HCT116 (cell line): ENCODE data around the gene AKAP1. TPM values are rescaled to one million over a fixed set of nuclear protein-coding genes. Genes with fewer than 3 reads are reported as not detected.

Experiments used
- ATAC-seq: fragments of 200-7000 bp; cut with Tn5 transposase; 2 replicates; pipeline ENCODE4 v1.9.1; 2020; ENCODE audit warnings: mild to moderate bottlenecking, moderate library complexity
- Bru-seq: library from RNA; stranded (reverse); fragments of 400-500 nt; gene quantifications from one replicate; lab custom pipeline; 2021; lab: Mats Ljungman, UMichigan
- BruChase-seq, 2 experiments: library from RNA; stranded (reverse); fragments of 400-500 nt; gene quantifications; one replicate each; lab custom pipeline; 2021; lab: Mats Ljungman, UMichigan
- BruUV-seq: library from RNA; stranded (reverse); fragments of 400-500 nt; replicated peaks from 2 replicates; lab custom pipeline; 2021; lab: Mats Ljungman, UMichigan
- CTCF ChIA-PET: fragments of 300-600 bp; sonication (Branson Sonifier 250); formaldehyde crosslinking; loops from one replicate; lab custom pipeline; 2021; ENCODE audit warnings: antibody characterized with exemption; lab: Charles Lee
- POLR2A ChIA-PET: fragments of 300-600, 350-600 bp; sonication (Branson Sonifier 250); formaldehyde crosslinking; loops from one replicate; lab custom pipeline; 2021; ENCODE audit warnings: antibody characterized with exemption; lab: Charles Lee
- RAD21 ChIA-PET, 2 experiments: fragments of 300-600 bp; sonication (Branson Sonifier 250); formaldehyde crosslinking; loops; one replicate each; lab custom pipeline; 2023; ENCODE audit warnings: low total read pairs in 2 of 2; ENCODE audit not compliant: uncharacterized antibody in 2 of 2, unreplicated experiment in 2 of 2, low non-redundant PET in 1 of 2; lab: Charles Lee
- DNase-seq: peaks from one replicate; pipeline ENCODE4 v3.0.0-alpha.2; 2010; ENCODE audit warnings: low read depth, low spot score
- H2AFZ ChIP-seq: fragments of 200-600 bp; shearing (Covaris generic), sonication (generic); 2 replicates; pipeline ENCODE4 v1.6.1; 2017; ENCODE audit warnings: low read depth, mixed run types, mixed read lengths, antibody characterized with exemption, low read length; ENCODE audit not compliant: poor library complexity, severe bottlenecking
- H3K27ac ChIP-seq: 2 replicates; pipeline ENCODE4 v1.5.1; 2012; ENCODE audit warnings: low read depth, low read length
- H3K27me3 ChIP-seq: fragments of 200-600 bp; sonication (generic); 2 replicates; pipeline ENCODE4 v1.6.1; 2016; ENCODE audit warnings: mixed run types, low read length, mixed read lengths; ENCODE audit not compliant: insufficient read depth
- H3K36me3 ChIP-seq, 2 experiments: fragments of 200-500 bp in 1 of 2; fragments of 200-600 bp in 1 of 2; sonication (Bioruptor generic) in 1 of 2; sonication (generic) in 1 of 2; 2 replicates each; pipeline versions ENCODE4 v1.5.1 to v1.6.1; 2014 to 2016; ENCODE audit warnings: low read length in 2 of 2, inconsistent platforms in 1 of 2, mixed read lengths in 1 of 2, mixed run types in 1 of 2; ENCODE audit not compliant: insufficient read depth in 2 of 2, control insufficient read depth in 1 of 2
- H3K4me1 ChIP-seq, 2 experiments: fragments of 200-600 bp in 1 of 2; sonication (generic) in 1 of 2; 2 replicates each; pipeline versions ENCODE4 v1.5.1 to v1.6.1; 2012 to 2017; ENCODE audit warnings: low read length in 2 of 2, inconsistent platforms in 1 of 2, mild to moderate bottlenecking in 1 of 2, mixed read lengths in 1 of 2, mixed run types in 1 of 2, moderate library complexity in 1 of 2; ENCODE audit not compliant: insufficient read depth in 2 of 2, control insufficient read depth in 1 of 2
- H3K4me2 ChIP-seq: fragments of 200-600 bp; sonication (generic); 2 replicates; pipeline ENCODE4 v1.6.1; 2017; ENCODE audit warnings: mixed run types, low read length, mixed read lengths
- H3K4me3 ChIP-seq, 2 experiments: fragments of 200-600 bp in 1 of 2; sonication (generic) in 1 of 2; replicated peaks in 1 of 2; 2 replicates each; pipeline ENCODE4 v1.5.1; 2011 to 2016; ENCODE audit warnings: low read length in 2 of 2, control low read depth in 1 of 2, low read depth in 1 of 2, mild to moderate bottlenecking in 1 of 2, mixed read lengths in 1 of 2, mixed run types in 1 of 2
- H3K79me2 ChIP-seq: fragments of 200-600 bp; sonication (generic); 2 replicates; pipeline ENCODE4 v1.6.1; 2017; ENCODE audit warnings: mild to moderate bottlenecking, mixed run types, low read length, moderate library complexity, mixed read lengths; ENCODE audit not compliant: insufficient read depth
- H3K9ac ChIP-seq: fragments of 200-600 bp; sonication (generic); 2 replicates; pipeline ENCODE4 v1.6.1; 2016; ENCODE audit warnings: low read length, mixed read lengths
- H3K9me2 ChIP-seq: fragments of 200-600 bp; sonication (generic), shearing (Covaris generic); 2 replicates; pipeline ENCODE4 v1.6.1; 2017; ENCODE audit warnings: mixed run types, mild to moderate bottlenecking, moderate library complexity; ENCODE audit not compliant: insufficient read depth
- H3K9me3 ChIP-seq, 2 experiments: fragments of 200-500 bp in 1 of 2; fragments of 200-600 bp in 1 of 2; sonication (Bioruptor generic) in 1 of 2; sonication (generic) in 1 of 2; 2 replicates each; pipeline ENCODE4 v1.6.1; 2014 to 2017; ENCODE audit warnings: low read length in 2 of 2, mixed read lengths in 2 of 2, inconsistent platforms in 1 of 2, low read depth in 1 of 2, mild to moderate bottlenecking in 1 of 2, mixed run types in 1 of 2, moderate library complexity in 1 of 2; ENCODE audit not compliant: control insufficient read depth in 1 of 2, insufficient read depth in 1 of 2
- H4K20me1 ChIP-seq: fragments of 200-600 bp; sonication (generic), shearing (Covaris generic); 2 replicates; pipeline ENCODE4 v1.6.1; 2017; ENCODE audit warnings: mixed run types, mild to moderate bottlenecking, moderate library complexity; ENCODE audit not compliant: insufficient read depth
- CBX3 ChIP-seq: IDR thresholded peaks from 2 replicates; pipeline ENCODE4 v1.6.1; 2012; ENCODE audit warnings: low read depth
- EGR1 ChIP-seq: IDR thresholded peaks from 2 replicates; pipeline ENCODE4 v1.6.1; 2012; ENCODE audit warnings: low read depth
- ELF1 ChIP-seq: IDR thresholded peaks from 2 replicates; pipeline ENCODE4 v1.6.1; 2012; ENCODE audit warnings: low read depth, borderline replicate concordance
- EZH2 ChIP-seq: fragments of 200-600 bp; sonication (generic); IDR thresholded peaks from 2 replicates; pipeline ENCODE4 v1.6.1; 2017; ENCODE audit warnings: antibody characterized with exemption, mixed run types
- FOSL1 ChIP-seq: IDR thresholded peaks from 2 replicates; pipeline ENCODE4 v1.6.1; 2012; ENCODE audit warnings: low read depth
- JUND ChIP-seq: IDR thresholded peaks from 2 replicates; pipeline ENCODE4 v1.6.1; 2012
- POLR2A ChIP-seq: IDR thresholded peaks from 2 replicates; pipeline ENCODE4 v1.7.0; 2011; ENCODE audit warnings: borderline replicate concordance; ENCODE audit not compliant: insufficient read depth, insufficient read length; ENCODE audit errors: extremely low read depth
- POLR2AphosphoS5 ChIP-seq: IDR thresholded peaks from 2 replicates; pipeline ENCODE4 v1.6.1; 2011; ENCODE audit warnings: mild to moderate bottlenecking, low read depth, low read length, moderate library complexity
- RAD21 ChIP-seq: IDR thresholded peaks from 2 replicates; pipeline ENCODE4 v1.6.1; 2012; ENCODE audit warnings: low read depth, mild to moderate bottlenecking
- SIN3A ChIP-seq: IDR thresholded peaks from 2 replicates; pipeline ENCODE4 v1.6.1; 2012; ENCODE audit warnings: low read depth
- TCF7L2 ChIP-seq: IDR thresholded peaks from 2 replicates; pipeline ENCODE4 v1.7.0; 2011; ENCODE audit warnings: borderline replicate concordance, inconsistent platforms; ENCODE audit not compliant: insufficient read depth, insufficient read length; ENCODE audit errors: extremely low read depth
- intact Hi-C: fragments of 100-400 bp; cut with micrococcal nuclease; formaldehyde crosslinking; loops from 2 replicates; pipeline ENCODE4 v1.10.0; 2022
- long read RNA-seq: library from polyadenylated mRNA; unstranded; transcript quantifications from one replicate; pipeline ENCODE4 v2.0.0, GENCODE V29; 2021; ENCODE audit not compliant: unreplicated experiment
- polyA plus RNA-seq: library from polyadenylated mRNA; unstranded; fragments of >200 nt; gene quantifications from 2 replicates; pipeline ENCODE4 v1.2.1, GENCODE V29; 2012; ENCODE audit warnings: missing spikeins
- total RNA-seq: library from RNA; stranded (reverse); gene quantifications from one replicate; pipeline ENCODE4 v1.2.1, GENCODE V29; 2021; ENCODE audit not compliant: unreplicated experiment
- TF ChIP-seq, protein P1 (sequence below): IDR thresholded peaks from 2 replicates; pipeline ENCODE4 v1.6.1; 2011; ENCODE audit warnings: mild to moderate bottlenecking, low read length, moderate library complexity; ENCODE audit not compliant: insufficient replicate concordance; ENCODE audit errors: extremely low read depth
- TF ChIP-seq, protein P2 (sequence below): IDR thresholded peaks from 2 replicates; pipeline ENCODE4 v1.6.1; 2012; ENCODE audit warnings: low read depth

Gene AKAP1, protein sequence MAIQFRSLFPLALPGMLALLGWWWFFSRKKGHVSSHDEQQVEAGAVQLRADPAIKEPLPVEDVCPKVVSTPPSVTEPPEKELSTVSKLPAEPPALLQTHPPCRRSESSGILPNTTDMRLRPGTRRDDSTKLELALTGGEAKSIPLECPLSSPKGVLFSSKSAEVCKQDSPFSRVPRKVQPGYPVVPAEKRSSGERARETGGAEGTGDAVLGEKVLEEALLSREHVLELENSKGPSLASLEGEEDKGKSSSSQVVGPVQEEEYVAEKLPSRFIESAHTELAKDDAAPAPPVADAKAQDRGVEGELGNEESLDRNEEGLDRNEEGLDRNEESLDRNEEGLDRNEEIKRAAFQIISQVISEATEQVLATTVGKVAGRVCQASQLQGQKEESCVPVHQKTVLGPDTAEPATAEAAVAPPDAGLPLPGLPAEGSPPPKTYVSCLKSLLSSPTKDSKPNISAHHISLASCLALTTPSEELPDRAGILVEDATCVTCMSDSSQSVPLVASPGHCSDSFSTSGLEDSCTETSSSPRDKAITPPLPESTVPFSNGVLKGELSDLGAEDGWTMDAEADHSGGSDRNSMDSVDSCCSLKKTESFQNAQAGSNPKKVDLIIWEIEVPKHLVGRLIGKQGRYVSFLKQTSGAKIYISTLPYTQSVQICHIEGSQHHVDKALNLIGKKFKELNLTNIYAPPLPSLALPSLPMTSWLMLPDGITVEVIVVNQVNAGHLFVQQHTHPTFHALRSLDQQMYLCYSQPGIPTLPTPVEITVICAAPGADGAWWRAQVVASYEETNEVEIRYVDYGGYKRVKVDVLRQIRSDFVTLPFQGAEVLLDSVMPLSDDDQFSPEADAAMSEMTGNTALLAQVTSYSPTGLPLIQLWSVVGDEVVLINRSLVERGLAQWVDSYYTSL
- 51.6 TPM for total RNA-seq
- polyA plus RNA-seq, result 70.8 and 76.9 TPM in 2 replicates
- percentile 82 among the genes with signal in this experiment for Bru-seq, nascent RNA
- percentile 85 among the genes with signal in this experiment for BruChase-seq, experiment 1, labeled RNA remaining after a 6-hour chase
- percentile 85 among the genes with signal in this experiment for BruChase-seq, experiment 2, labeled RNA remaining after a 2-hour chase
- long read RNA-seq, transcript AKAP1-202 (11 exons, 3,970 nt), result major isoform, 140 of 220 reads
- long read RNA-seq, partial matches to known transcripts, result 47 of 220 reads
- long read RNA-seq, other reads (novel, unspliced or antisense), result 33 of 220 reads

DNA sequence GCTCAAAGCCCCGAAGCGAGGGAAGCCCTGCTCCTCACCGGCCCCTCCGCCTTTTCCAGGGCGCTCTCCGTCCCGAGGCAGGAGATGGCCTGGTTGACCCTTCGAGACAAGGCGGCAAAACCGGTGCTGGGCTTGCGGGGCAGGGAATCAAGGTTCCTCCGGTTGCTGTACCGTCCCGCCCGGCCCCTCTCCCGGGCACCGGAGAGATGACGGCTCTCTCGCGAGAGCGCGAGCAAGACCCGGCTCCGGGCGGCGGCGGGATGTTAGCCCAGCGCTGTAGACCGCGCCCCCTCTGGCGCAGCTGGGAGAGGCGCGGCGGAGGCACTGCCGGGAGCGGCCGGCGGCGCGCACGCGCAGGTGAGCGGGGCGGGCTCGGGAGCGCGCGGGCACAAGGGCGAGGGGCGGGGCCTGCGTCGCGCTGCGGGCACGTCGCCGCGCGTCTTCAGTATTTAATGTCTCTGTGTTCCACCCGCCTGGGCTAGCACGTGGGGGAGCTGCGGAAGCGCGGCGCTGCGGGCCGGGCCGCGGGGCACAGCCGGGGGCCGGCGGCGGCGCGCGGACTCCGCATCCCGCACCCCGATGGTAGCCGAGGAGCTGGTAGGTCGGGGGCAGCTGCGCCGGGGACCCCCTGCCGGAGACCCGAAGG, at the start of gene AKAP1:
Gene AKAP1, plus strand, starts transcription at position 445 of the 646 bp plus-strand sequence. CDS start 20,219 bp downstream, outside the sequence.
- Histone ChIP-seq H3K79me2 (peaks cover 46% of the 10 kb centered on the region), H3K4me1 (peaks cover 7 to 26% of the 10 kb centered on the region in 2 experiments; a peak in 3 of 4 replicates), H3K27me3 (no peaks in the 10 kb centered on the region), H3K4me2 (peak within 1 kb of the TSS; percentile 95), H3K9me2 (no peaks in the 10 kb centered on the region), H3K9ac (peak within 1 kb of the TSS; percentile 88), H3K9me3 (no peaks in the 10 kb centered on the region), H3K27ac (peak within 1 kb of the TSS; percentile 82), H3K4me3 (peak within 1 kb of the TSS; percentile 82 to 89), H2AFZ (peak within 1 kb of the TSS; percentile 6), H3K36me3 (no peaks in the 10 kb centered on the region), H4K20me1 (peaks cover 17% of the 10 kb centered on the region; the same call in 1 of the 2 replicates)
- ChIA-PET RAD21 (interaction anchor here in 1 of 2 experiments (1.0 kb wide), 1 partner anchor 23 kb away, joined by 3 read pairs; no protein-coding TSS in a partner anchor), POLR2A (interaction anchor here (0.6 to 2.6 kb wide), 5 partner anchors 22 to 355 kb away, joined by 3 to 17 read pairs (median 3); partner anchors contain the start of gene TRIM25), CTCF (interaction anchor here (0.6 to 1.8 kb wide), 4 partner anchors 13 to 107 kb away, joined by 3 to 19 read pairs (median 4); partner anchors contain the start of gene SCPEP1)
- intact Hi-C loops, result loop anchor here (10.0 kb wide), 1 partner anchor 250 kb away; the partner anchor contains the start of genes C17orf67 and DGKE
- DNase-seq (peak; percentile 91), ATAC-seq (peak; percentile 94)
- BruUV-seq, result no TSS peak
- TF ChIP-seq FOSL1 (no peak), EZH2 (no peak), POLR2AphosphoS5 (peak; percentile 95), EGR1 (no peak), RAD21 (no peak), JUND (no peak), SIN3A (peak; percentile 95), CBX3 (peak; percentile 76), ELF1 (no peak; the same call in 1 of the 2 replicates), TCF7L2 (peak; percentile 81), POLR2A (peak; percentile 82)
- TF ChIP-seq, protein P1, sequence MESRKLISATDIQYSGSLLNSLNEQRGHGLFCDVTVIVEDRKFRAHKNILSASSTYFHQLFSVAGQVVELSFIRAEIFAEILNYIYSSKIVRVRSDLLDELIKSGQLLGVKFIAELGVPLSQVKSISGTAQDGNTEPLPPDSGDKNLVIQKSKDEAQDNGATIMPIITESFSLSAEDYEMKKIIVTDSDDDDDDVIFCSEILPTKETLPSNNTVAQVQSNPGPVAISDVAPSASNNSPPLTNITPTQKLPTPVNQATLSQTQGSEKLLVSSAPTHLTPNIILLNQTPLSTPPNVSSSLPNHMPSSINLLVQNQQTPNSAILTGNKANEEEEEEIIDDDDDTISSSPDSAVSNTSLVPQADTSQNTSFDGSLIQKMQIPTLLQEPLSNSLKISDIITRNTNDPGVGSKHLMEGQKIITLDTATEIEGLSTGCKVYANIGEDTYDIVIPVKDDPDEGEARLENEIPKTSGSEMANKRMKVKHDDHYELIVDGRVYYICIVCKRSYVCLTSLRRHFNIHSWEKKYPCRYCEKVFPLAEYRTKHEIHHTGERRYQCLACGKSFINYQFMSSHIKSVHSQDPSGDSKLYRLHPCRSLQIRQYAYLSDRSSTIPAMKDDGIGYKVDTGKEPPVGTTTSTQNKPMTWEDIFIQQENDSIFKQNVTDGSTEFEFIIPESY, result peak; percentile 98
- TF ChIP-seq, protein P2, sequence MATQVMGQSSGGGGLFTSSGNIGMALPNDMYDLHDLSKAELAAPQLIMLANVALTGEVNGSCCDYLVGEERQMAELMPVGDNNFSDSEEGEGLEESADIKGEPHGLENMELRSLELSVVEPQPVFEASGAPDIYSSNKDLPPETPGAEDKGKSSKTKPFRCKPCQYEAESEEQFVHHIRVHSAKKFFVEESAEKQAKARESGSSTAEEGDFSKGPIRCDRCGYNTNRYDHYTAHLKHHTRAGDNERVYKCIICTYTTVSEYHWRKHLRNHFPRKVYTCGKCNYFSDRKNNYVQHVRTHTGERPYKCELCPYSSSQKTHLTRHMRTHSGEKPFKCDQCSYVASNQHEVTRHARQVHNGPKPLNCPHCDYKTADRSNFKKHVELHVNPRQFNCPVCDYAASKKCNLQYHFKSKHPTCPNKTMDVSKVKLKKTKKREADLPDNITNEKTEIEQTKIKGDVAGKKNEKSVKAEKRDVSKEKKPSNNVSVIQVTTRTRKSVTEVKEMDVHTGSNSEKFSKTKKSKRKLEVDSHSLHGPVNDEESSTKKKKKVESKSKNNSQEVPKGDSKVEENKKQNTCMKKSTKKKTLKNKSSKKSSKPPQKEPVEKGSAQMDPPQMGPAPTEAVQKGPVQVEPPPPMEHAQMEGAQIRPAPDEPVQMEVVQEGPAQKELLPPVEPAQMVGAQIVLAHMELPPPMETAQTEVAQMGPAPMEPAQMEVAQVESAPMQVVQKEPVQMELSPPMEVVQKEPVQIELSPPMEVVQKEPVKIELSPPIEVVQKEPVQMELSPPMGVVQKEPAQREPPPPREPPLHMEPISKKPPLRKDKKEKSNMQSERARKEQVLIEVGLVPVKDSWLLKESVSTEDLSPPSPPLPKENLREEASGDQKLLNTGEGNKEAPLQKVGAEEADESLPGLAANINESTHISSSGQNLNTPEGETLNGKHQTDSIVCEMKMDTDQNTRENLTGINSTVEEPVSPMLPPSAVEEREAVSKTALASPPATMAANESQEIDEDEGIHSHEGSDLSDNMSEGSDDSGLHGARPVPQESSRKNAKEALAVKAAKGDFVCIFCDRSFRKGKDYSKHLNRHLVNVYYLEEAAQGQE, result no peak
